ENCODE data around the gene TNFAIP2. TPM values are rescaled to one million over a fixed set of nuclear protein-coding genes. Genes with fewer than 3 reads are reported as not detected.

The TNFAIP2 gene
- total RNA-seq, 1 experiment from 2014 or later: 366 TPM

DNA sequence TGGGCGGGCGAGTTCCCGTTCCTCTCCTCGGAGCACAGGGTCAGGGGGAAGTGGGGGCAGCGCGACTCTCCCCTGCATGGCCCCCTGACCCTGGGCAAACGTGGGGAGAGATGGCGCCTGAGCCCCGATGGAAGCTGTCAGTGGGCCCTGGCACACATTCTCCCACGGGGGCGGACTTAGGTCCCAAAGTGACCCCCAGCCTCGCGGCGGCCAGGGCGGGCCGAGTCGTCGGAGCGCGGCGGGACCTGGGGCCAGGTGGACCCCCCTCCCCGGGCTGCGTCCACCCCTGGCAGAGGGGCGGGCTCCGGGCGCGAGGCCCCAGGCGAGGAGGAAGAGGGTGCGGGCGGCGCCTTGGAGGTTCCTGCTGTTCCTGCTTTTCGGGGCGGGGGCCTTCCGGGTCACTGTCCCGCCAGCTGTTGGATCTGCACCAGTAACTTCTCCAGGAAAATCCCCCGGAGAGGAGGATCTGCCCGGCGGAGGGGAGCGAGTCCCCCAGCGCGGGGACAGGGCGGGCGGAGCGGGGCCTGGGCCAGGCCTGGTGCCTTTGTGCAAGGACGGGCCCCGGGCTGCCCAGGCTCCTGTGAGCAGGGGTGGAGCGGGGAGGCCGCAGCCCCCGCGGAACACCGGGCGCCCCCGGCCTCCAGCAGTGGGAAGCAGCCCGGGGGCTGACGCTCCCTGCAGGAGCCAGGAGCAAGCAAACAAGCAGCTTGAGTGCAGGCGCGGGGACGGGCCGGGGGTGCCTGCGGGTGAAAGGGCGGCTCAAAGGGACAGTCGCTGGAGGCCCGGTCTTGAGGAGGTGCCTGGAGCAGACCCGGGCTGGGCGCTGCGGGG lies 15.3 kb downstream of the TNFAIP2 start:
- no peak for TF ChIP-seq EZH2 (IDR thresholded peaks at IDR 0.05; ENCODE audit: low read depth)
- TF ChIP-seq, protein P1, sequence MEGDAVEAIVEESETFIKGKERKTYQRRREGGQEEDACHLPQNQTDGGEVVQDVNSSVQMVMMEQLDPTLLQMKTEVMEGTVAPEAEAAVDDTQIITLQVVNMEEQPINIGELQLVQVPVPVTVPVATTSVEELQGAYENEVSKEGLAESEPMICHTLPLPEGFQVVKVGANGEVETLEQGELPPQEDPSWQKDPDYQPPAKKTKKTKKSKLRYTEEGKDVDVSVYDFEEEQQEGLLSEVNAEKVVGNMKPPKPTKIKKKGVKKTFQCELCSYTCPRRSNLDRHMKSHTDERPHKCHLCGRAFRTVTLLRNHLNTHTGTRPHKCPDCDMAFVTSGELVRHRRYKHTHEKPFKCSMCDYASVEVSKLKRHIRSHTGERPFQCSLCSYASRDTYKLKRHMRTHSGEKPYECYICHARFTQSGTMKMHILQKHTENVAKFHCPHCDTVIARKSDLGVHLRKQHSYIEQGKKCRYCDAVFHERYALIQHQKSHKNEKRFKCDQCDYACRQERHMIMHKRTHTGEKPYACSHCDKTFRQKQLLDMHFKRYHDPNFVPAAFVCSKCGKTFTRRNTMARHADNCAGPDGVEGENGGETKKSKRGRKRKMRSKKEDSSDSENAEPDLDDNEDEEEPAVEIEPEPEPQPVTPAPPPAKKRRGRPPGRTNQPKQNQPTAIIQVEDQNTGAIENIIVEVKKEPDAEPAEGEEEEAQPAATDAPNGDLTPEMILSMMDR (conservative IDR thresholded peaks at IDR 0.05): no peak
- H3K4me3 ChIP-seq: no peak overlapping the region
- no TSS peak for BruUV-seq (replicated peaks)
- peaks cover 12% of the 10 kb centered on the region for H3K79me2 ChIP-seq (ENCODE audit: low read depth)
- H4K20me1 ChIP-seq (ENCODE audit: insufficient read depth): 0 out of 2 replicates have a peak, but pooled peaks cover 19% of the 10 kb centered on the region
- H3K4me1 ChIP-seq (replicated peaks; ENCODE audit: insufficient read depth): peaks cover 75% of the 10 kb centered on the region
- no peaks in the 10 kb centered on the region for H3K27me3 ChIP-seq (ENCODE audit: insufficient read depth, low read depth)
- 0 out of 2 replicates have a peak overlapping the region, but pooled peaks have one; percentile 85 for H3K27ac ChIP-seq
- no peak for DNase-seq
- no peak overlapping the region for H2AFZ ChIP-seq
- ChIA-PET POLR2A (ENCODE audit: unreplicated experiment) (no interaction called here), CTCF (interaction anchor here (0.5 to 3.1 kb wide), 3 partner anchors 11 to 521 kb away, joined by 3 to 16 read pairs (median 4); no protein-coding TSS in a partner anchor)
- H3K4me2 ChIP-seq: no peak overlapping the region
- intact Hi-C loops (cut with micrococcal nuclease; ENCODE audit: unreplicated experiment): no loop called here
- no peaks in the 10 kb centered on the region for H3K9me3 ChIP-seq (ENCODE audit: insufficient read depth, low read depth)
- peaks cover 94% of the 10 kb centered on the region for H3F3A ChIP-seq (ENCODE audit: insufficient read depth, low read depth)
- H3K9me2 ChIP-seq (ENCODE audit: insufficient read depth): no peaks in the 10 kb centered on the region
- H3K36me3 ChIP-seq (ENCODE audit: low read depth): peaks cover 24% of the 10 kb centered on the region

DNA sequence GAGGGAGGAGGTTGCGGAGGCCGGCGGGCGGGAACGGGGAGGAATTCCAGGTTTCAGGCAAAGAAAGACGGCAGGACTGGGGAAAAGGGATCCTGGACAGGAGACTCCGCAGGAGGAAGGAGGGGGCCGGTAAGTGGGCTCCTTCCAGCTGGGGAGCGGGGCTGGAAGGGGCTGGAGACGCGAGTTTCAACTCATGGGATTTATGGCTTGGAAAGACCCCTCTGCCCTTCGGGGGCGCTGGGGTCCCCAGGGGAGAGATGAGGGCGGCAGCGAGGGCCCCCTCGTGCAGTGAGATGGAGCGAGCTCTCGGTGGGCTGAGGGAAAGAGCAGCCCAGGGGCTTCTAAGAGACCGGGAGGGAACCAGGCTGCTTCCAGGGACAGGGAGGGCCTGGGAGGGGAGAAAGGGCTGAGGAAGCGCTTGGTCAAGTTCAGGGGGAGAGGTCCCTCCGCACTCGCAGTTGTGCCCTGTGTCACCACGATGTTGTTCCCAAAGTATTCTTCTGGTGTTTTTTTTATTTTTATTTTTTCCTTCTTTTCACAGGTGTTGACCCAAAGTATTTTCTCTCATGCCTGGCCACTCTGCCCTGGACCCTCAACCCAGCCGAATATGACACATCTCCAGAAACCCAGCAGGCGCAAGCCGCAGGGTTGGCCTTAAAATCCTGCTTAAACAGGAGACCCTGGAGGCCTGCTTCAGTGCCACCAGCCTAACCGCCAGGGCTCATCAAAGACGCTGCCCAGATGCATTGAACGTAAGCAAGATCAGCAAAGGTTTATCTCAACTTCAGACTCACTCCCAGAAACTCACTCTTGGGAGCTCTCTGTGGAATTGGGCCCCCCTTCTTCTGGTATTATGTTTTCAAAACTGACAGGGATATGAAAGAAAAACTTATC lies 16.1 kb downstream of the TNFAIP2 start:
- H3K27me3 ChIP-seq (ENCODE audit: insufficient read depth, low read depth): no peaks in the 10 kb centered on the region
- intact Hi-C loops (cut with micrococcal nuclease; ENCODE audit: unreplicated experiment): no loop called here
- peaks cover 75% of the 10 kb centered on the region for H3K4me1 ChIP-seq (replicated peaks; ENCODE audit: insufficient read depth)
- no peaks in the 10 kb centered on the region for H3K9me2 ChIP-seq (ENCODE audit: insufficient read depth)
- peaks cover 6% of the 10 kb centered on the region; the same call in 1 of the 2 replicates for H3K79me2 ChIP-seq (ENCODE audit: low read depth)
- peaks cover 95% of the 10 kb centered on the region for H3F3A ChIP-seq (ENCODE audit: insufficient read depth, low read depth)
- peak overlapping the region; percentile 30 for H3K27ac ChIP-seq
- ChIA-PET CTCF (interaction anchor here (0.5 to 1.9 kb wide), 3 partner anchors 12 to 520 kb away, joined by 3 to 83 read pairs (median 4); no protein-coding TSS in a partner anchor), POLR2A (ENCODE audit: unreplicated experiment) (no interaction called here)
- DNase-seq: no peak
- H2AFZ ChIP-seq: no peak overlapping the region
- BruUV-seq (replicated peaks): no TSS peak
- no peak overlapping the region for H3K4me3 ChIP-seq
- 0 out of 2 replicates have a peak, but pooled peaks cover 19% of the 10 kb centered on the region for H4K20me1 ChIP-seq (ENCODE audit: insufficient read depth)
- H3K36me3 ChIP-seq (ENCODE audit: low read depth): peaks cover 18% of the 10 kb centered on the region
- H3K9me3 ChIP-seq (ENCODE audit: insufficient read depth, low read depth): no peaks in the 10 kb centered on the region
- H3K4me2 ChIP-seq: no peak overlapping the region
- no peak for TF ChIP-seq EZH2 (IDR thresholded peaks at IDR 0.05; ENCODE audit: low read depth)
- TF ChIP-seq, protein P1 (conservative IDR thresholded peaks at IDR 0.05): no peak

All from PC-9 (cell line).